ENCODE data around the gene USPL1.

- TF ChIP-seq CTCF (IDR thresholded peaks at IDR 0.05) (no peak), POLR2A (IDR thresholded peaks at IDR 0.05) (no peak)
These were observed 9.4 kb upstream of the USPL1 start for GRCh38 chr13:30608364-30608763.
